ENCODE data around the gene ALKAL2. TPM values are rescaled to one million over a fixed set of nuclear protein-coding genes. Genes with fewer than 3 reads are reported as not detected.
"Not testable (repeated sequence)": the region's sequence is repeated elsewhere in the genome, so short reads cannot be mapped to it uniquely, and the experiment has no call there.

The ALKAL2 gene
- total RNA-seq, 1 experiment from 2014 or later: not detected

GRCh38 chr2:316381-316780 lies 28.5 kb upstream of the ALKAL2 start (continued):
- no peak for TF ChIP-seq SP1 (IDR thresholded peaks at IDR 0.05; ENCODE audit: low read depth)
- TF ChIP-seq ELF1 (IDR thresholded peaks at IDR 0.05; ENCODE audit: borderline replicate concordance, low read depth): no peak
- no peak for TF ChIP-seq ZNF274 (IDR thresholded peaks at IDR 0.05; ENCODE audit: low read depth, low read length)
- no peak for TF ChIP-seq EZH2phosphoT487 (IDR thresholded peaks at IDR 0.05; ENCODE audit: borderline replicate concordance)
- no peak for TF ChIP-seq CEBPB (IDR thresholded peaks at IDR 0.05; ENCODE audit: low read depth)
- no peak for TF ChIP-seq REST (IDR thresholded peaks at IDR 0.05; ENCODE audit: low read depth)

- H3K79me2 ChIP-seq (ENCODE audit: insufficient read depth, low read length); H3K4me3 ChIP-seq (replicated peaks in 1 of 2; ENCODE audit: low read depth in 1 of 2, low read length in 2 of 2); BruUV-seq (replicated peaks); H3K27me3 ChIP-seq (ENCODE audit: insufficient read depth, low read length); POLR2A ChIA-PET; intact Hi-C loops (cut with micrococcal nuclease); DNase-seq (ENCODE audit: low read depth, low spot score); H3K4me1 ChIP-seq (ENCODE audit: control insufficient read depth in 1 of 2, insufficient read depth in 2 of 2, low read length in 2 of 2); H3K9me3 ChIP-seq (ENCODE audit: control insufficient read depth in 1 of 2, insufficient read depth in 1 of 2, low read depth in 1 of 2, low read length in 2 of 2); H3K4me2 ChIP-seq (ENCODE audit: low read length); RAD21 ChIA-PET (ENCODE audit: low non-redundant PET in 1 of 2, low total read pairs in 2 of 2, uncharacterized antibody in 2 of 2, unreplicated experiment in 2 of 2); H3K27ac ChIP-seq (ENCODE audit: low read depth, low read length); H3K9me2 ChIP-seq (ENCODE audit: insufficient read depth); H3K36me3 ChIP-seq (ENCODE audit: control insufficient read depth in 1 of 2, insufficient read depth in 2 of 2, low read length in 2 of 2); H4K20me1 ChIP-seq (ENCODE audit: insufficient read depth); H3K9ac ChIP-seq (ENCODE audit: low read length); H2AFZ ChIP-seq (ENCODE audit: low read depth, low read length, poor library complexity, severe bottlenecking): not testable (repeated sequence)
- CTCF ChIA-PET: interaction anchor here (1.1 kb wide), 1 partner anchor 17 kb away, joined by 3 read pairs; no protein-coding TSS in a partner anchor
- ATAC-seq: 0 out of 2 replicates have a peak, but pooled peaks have one; percentile 20
Observed at GRCh38 chr2:315925-316324, 28.0 kb upstream of the ALKAL2 start.

Measured in HCT116 (cell line).